H9 (cell line): ENCODE results near the gene OR6C76. TPM values are rescaled to one million over a fixed set of nuclear protein-coding genes. Genes with fewer than 3 reads are reported as not detected.

Source experiments
- DNase-seq: peaks from one replicate; pipeline ENCODE4 v3.0.0-alpha.2; 2017
- H2AFZ ChIP-seq: one replicate; pipeline ENCODE4 v1.6.1; 2013; ENCODE audit warnings: mild to moderate bottlenecking, low read length, control low read depth, moderate library complexity
- H2AK5ac ChIP-seq: 2 replicates; pipeline ENCODE4 v1.6.1; 2013; ENCODE audit warnings: low read length, control low read depth, mixed read lengths; ENCODE audit not compliant: insufficient read length
- H2BK120ac ChIP-seq: one replicate; pipeline ENCODE4 v1.6.1; 2013; ENCODE audit warnings: low read depth, mild to moderate bottlenecking, low read length, control low read depth, inconsistent platforms; ENCODE audit not compliant: poor library complexity, severe bottlenecking
- H2BK12ac ChIP-seq: 2 replicates; pipeline ENCODE4 v1.6.1; 2013; ENCODE audit warnings: low read length, control low read depth, mixed read lengths, low read depth; ENCODE audit not compliant: insufficient read length
- H2BK15ac ChIP-seq: 2 replicates; pipeline ENCODE4 v1.6.1; 2013; ENCODE audit warnings: low read depth, low read length, control low read depth
- H2BK20ac ChIP-seq: one replicate; pipeline ENCODE4 v1.6.1; 2013; ENCODE audit warnings: low read depth, mild to moderate bottlenecking, low read length, control low read depth, inconsistent platforms; ENCODE audit not compliant: poor library complexity, severe bottlenecking
- H2BK5ac ChIP-seq: 2 replicates; pipeline ENCODE4 v1.6.1; 2013; ENCODE audit warnings: low read length, control low read depth, mixed read lengths; ENCODE audit not compliant: insufficient read length
- H3K14ac ChIP-seq: 2 replicates; pipeline ENCODE4 v1.6.1; 2013; ENCODE audit warnings: low read length, control low read depth; ENCODE audit not compliant: insufficient read depth
- H3K18ac ChIP-seq: 2 replicates; pipeline ENCODE4 v1.6.1; 2013; ENCODE audit warnings: low read depth, mild to moderate bottlenecking, mixed read lengths, low read length, control low read depth; ENCODE audit not compliant: insufficient read length
- H3K23ac ChIP-seq: 2 replicates; pipeline ENCODE4 v1.6.1; 2013; ENCODE audit warnings: low read length, control low read depth, mixed read lengths, low read depth; ENCODE audit not compliant: insufficient read length
- H3K23me2 ChIP-seq: 2 replicates; pipeline ENCODE4 v1.6.1; 2013; ENCODE audit warnings: low read depth, mild to moderate bottlenecking, mixed read lengths, low read length, control low read depth; ENCODE audit not compliant: insufficient read length, poor library complexity, severe bottlenecking
- H3K27ac ChIP-seq: 2 replicates; pipeline ENCODE4 v1.5.1; 2013; ENCODE audit warnings: low read length, control low read depth, mixed read lengths, low read depth; ENCODE audit not compliant: insufficient read length
- H3K27me3 ChIP-seq: 2 replicates; pipeline ENCODE4 v1.6.1; 2013; ENCODE audit warnings: low read length, control low read depth, inconsistent platforms; ENCODE audit not compliant: insufficient read depth
- H3K4ac ChIP-seq: 2 replicates; pipeline ENCODE4 v1.6.1; 2013; ENCODE audit warnings: low read depth, mild to moderate bottlenecking, control low read depth, inconsistent platforms, low read length, moderate library complexity
- H3K4me1 ChIP-seq: 2 replicates; pipeline ENCODE4 v1.6.1; 2013; ENCODE audit warnings: low read length, control low read depth, inconsistent platforms; ENCODE audit not compliant: insufficient read depth
- H3K4me2 ChIP-seq: 2 replicates; pipeline ENCODE4 v1.6.1; 2013; ENCODE audit warnings: low read length, control low read depth, mixed read lengths; ENCODE audit not compliant: insufficient read length, insufficient read depth
- H3K56ac ChIP-seq: 2 replicates; pipeline ENCODE4 v1.6.1; 2013; ENCODE audit warnings: low read depth, mild to moderate bottlenecking, mixed read lengths, low read length, control low read depth; ENCODE audit not compliant: insufficient read length
- H3K79me1 ChIP-seq: 2 replicates; pipeline ENCODE4 v1.6.1; 2013; ENCODE audit warnings: low read depth, mild to moderate bottlenecking, moderate library complexity, low read length, control low read depth, inconsistent platforms; ENCODE audit not compliant: insufficient read depth, poor library complexity, severe bottlenecking
- H3K79me2 ChIP-seq: 2 replicates; pipeline ENCODE4 v1.6.1; 2013; ENCODE audit warnings: low read length, control low read depth, inconsistent platforms; ENCODE audit not compliant: insufficient read depth
- H3K9ac ChIP-seq: 2 replicates; pipeline ENCODE4 v1.6.1; 2013; ENCODE audit warnings: low read length, control low read depth, mixed read lengths; ENCODE audit not compliant: insufficient read length; ENCODE audit errors: extremely low read depth
- H3K9me3 ChIP-seq: one replicate; pipeline ENCODE4 v1.6.1; 2013; ENCODE audit warnings: low read depth, low read length, inconsistent platforms; ENCODE audit not compliant: control insufficient read depth
- H3T11ph ChIP-seq: one replicate; pipeline ENCODE4 v1.6.1; 2013; ENCODE audit warnings: mild to moderate bottlenecking, low read length, control low read depth, inconsistent platforms
- H4K20me1 ChIP-seq: one replicate; pipeline ENCODE4 v1.6.1; 2013; ENCODE audit not compliant: control insufficient read depth, insufficient read length, insufficient read depth
- H4K5ac ChIP-seq: 2 replicates; pipeline ENCODE4 v1.6.1; 2013; ENCODE audit warnings: low read depth, mild to moderate bottlenecking, mixed read lengths, low read length, control low read depth; ENCODE audit not compliant: insufficient read length
- H4K8ac ChIP-seq: replicated peaks from 2 replicates; pipeline ENCODE4 v1.6.1; 2013; ENCODE audit warnings: low read length, control low read depth, mixed read lengths, low read depth; ENCODE audit not compliant: insufficient read length
- H4K91ac ChIP-seq: 2 replicates; pipeline ENCODE4 v1.6.1; 2013; ENCODE audit warnings: low read depth, mild to moderate bottlenecking, moderate library complexity, mixed read lengths, low read length, control low read depth; ENCODE audit not compliant: insufficient read length
- H3K27ac Mint-ChIP-seq, 3 experiments: 2 replicates in 2 of 3; 3 replicates in 1 of 3; pipeline ENCODE4 v1.8.0; 2020 to 2021; ENCODE audit warnings: mixed read lengths in 3 of 3, mild to moderate bottlenecking in 1 of 3, moderate library complexity in 1 of 3
- H3K27me3 Mint-ChIP-seq: 2 replicates; pipeline ENCODE4 v1.8.0; 2021; ENCODE audit warnings: low read depth, mild to moderate bottlenecking, moderate library complexity, mixed read lengths
- H3K36me3 Mint-ChIP-seq, 3 experiments: 2 replicates in 2 of 3; 3 replicates in 1 of 3; pipeline ENCODE4 v1.8.0; 2020 to 2021; ENCODE audit warnings: low read depth in 3 of 3, mixed read lengths in 3 of 3; ENCODE audit not compliant: insufficient read depth in 1 of 3
- H3K4me1 Mint-ChIP-seq, 2 experiments: 2 replicates each; pipeline ENCODE4 v1.8.0; 2020; ENCODE audit warnings: mixed read lengths in 2 of 2
- H3K4me3 Mint-ChIP-seq, 2 experiments: 2 replicates in 1 of 2; 3 replicates in 1 of 2; pipeline ENCODE4 v1.8.0; 2020 to 2021; ENCODE audit warnings: mild to moderate bottlenecking in 2 of 2, mixed read lengths in 2 of 2, moderate library complexity in 1 of 2
- H3K9me3 Mint-ChIP-seq, 2 experiments: 2 replicates in 1 of 2; 3 replicates in 1 of 2; pipeline ENCODE4 v1.8.0; 2020; ENCODE audit warnings: mild to moderate bottlenecking in 2 of 2, mixed read lengths in 2 of 2, moderate library complexity in 1 of 2
- CTCF ChIP-seq: fragments of 200-600 bp; sonication (generic); conservative IDR thresholded peaks from 3 replicates; pipeline ENCODE4 v1.8.0; 2021; ENCODE audit warnings: antibody characterized with exemption, mild to moderate bottlenecking
- WGBS: extraction: QIAGEN DNeasy Blood & Tissue Kit; methylation state at CpG from one replicate; pipeline ENCODE4 v1.1.7; 2013; ENCODE audit warnings: missing lambda C conversion rate, low lambda C conversion rate, mixed read lengths; ENCODE audit not compliant: insufficient read length; ENCODE audit errors: extremely low coverage; 5-methylcytosine and 5-hydroxymethylcytosine counted together
- total RNA-seq: library from RNA; stranded (reverse); gene quantifications from 2 replicates; pipeline ENCODE4 v1.2.1, GENCODE V29; 2021

The OR6C76 gene
- total RNA-seq, 1 experiment from 2014 or later: not detected

- H2BK15ac ChIP-seq: no peak overlapping the region
- H3K79me1 ChIP-seq: no peaks in the 10 kb centered on the region
- H3K56ac ChIP-seq: no peak overlapping the region
- no peaks in the 10 kb centered on the region for H3K79me2 ChIP-seq
- no peaks in the 10 kb centered on the region for H3K27me3 ChIP-seq
- DNase-seq: no peak
- H3K9me3 Mint-ChIP-seq: peaks cover 0 to 2% of the 10 kb centered on the region in 2 experiments; a peak in 2 of 5 replicates
- H3K23me2 ChIP-seq: no peaks in the 10 kb centered on the region
- no peak overlapping the region for H2BK120ac ChIP-seq
- H3K14ac ChIP-seq: no peak overlapping the region
- no peaks in the 10 kb centered on the region for H4K20me1 ChIP-seq
- no peak overlapping the region for H2BK12ac ChIP-seq
- no peak overlapping the region for H2AFZ ChIP-seq
- no peak overlapping the region for H3K4ac ChIP-seq
- peaks cover 0 to 2% of the 10 kb centered on the region in 2 experiments; a peak in 1 of 4 replicates for H3K4me1 Mint-ChIP-seq
- H3K4me2 ChIP-seq: no peak overlapping the region
- H3K27me3 Mint-ChIP-seq: no peaks in the 10 kb centered on the region
- no CpG with 5 or more reads among the region's 1 CpG for WGBS
- H3T11ph ChIP-seq: no peak overlapping the region
- no peak for TF ChIP-seq CTCF
- no peaks in the 10 kb centered on the region for H3K9me3 ChIP-seq
- H3K4me1 ChIP-seq: no peaks in the 10 kb centered on the region
- no peak overlapping the region for H3K18ac ChIP-seq
- no peak overlapping the region for H3K23ac ChIP-seq
- no peak overlapping the region for H2BK5ac ChIP-seq
- H4K91ac ChIP-seq: no peak overlapping the region
- H4K8ac ChIP-seq: no peak overlapping the region
- H3K27ac Mint-ChIP-seq: no peak overlapping the region
- H3K9ac ChIP-seq: no peak overlapping the region
- no peak overlapping the region for H4K5ac ChIP-seq
- no peak overlapping the region for H2AK5ac ChIP-seq
- H3K27ac ChIP-seq: no peak overlapping the region
- H3K36me3 Mint-ChIP-seq: no peaks in the 10 kb centered on the region; a peak in 1 of 7 replicates
- no peak overlapping the region for H3K4me3 Mint-ChIP-seq
- no peak overlapping the region for H2BK20ac ChIP-seq
Measured at GRCh38 chr12:55396326-55396725, 29.7 kb upstream of the OR6C76 start.
